ENCODE results near the gene CFAP20. TPM values are rescaled to one million over a fixed set of nuclear protein-coding genes. Genes with fewer than 3 reads are reported as not detected.
"Not testable (repeated sequence)": the region's sequence is repeated elsewhere in the genome, so short reads cannot be mapped to it uniquely, and the experiment has no call there.

The CFAP20 gene
- total RNA-seq, 1 donor from 2014 or later, result 24.9 TPM

DNA sequence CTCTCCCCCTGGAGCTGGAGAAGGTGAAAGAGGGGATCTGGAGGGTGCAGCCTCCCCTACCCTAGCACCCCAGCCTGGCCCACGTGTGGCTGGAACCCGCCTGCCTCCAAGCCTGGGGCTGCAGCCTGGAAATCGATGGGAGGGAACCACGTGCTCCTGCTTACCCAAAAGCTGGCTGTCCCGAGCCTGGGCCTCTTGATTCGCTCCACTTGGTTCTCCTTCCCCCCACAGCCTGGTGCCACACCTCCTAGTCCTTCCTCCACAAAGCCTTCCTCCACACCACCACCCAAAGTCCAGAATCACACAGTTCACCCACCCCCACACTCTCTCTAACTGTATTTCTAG lies 29.3 kb downstream of the CFAP20 start:
- POLR2A ChIA-PET, result no interaction called here
- intact Hi-C loops (cut with micrococcal nuclease), result no loop called here
- TF ChIP-seq, protein P1, sequence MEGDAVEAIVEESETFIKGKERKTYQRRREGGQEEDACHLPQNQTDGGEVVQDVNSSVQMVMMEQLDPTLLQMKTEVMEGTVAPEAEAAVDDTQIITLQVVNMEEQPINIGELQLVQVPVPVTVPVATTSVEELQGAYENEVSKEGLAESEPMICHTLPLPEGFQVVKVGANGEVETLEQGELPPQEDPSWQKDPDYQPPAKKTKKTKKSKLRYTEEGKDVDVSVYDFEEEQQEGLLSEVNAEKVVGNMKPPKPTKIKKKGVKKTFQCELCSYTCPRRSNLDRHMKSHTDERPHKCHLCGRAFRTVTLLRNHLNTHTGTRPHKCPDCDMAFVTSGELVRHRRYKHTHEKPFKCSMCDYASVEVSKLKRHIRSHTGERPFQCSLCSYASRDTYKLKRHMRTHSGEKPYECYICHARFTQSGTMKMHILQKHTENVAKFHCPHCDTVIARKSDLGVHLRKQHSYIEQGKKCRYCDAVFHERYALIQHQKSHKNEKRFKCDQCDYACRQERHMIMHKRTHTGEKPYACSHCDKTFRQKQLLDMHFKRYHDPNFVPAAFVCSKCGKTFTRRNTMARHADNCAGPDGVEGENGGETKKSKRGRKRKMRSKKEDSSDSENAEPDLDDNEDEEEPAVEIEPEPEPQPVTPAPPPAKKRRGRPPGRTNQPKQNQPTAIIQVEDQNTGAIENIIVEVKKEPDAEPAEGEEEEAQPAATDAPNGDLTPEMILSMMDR (IDR thresholded peaks at IDR 0.05), result no peak

DNA sequence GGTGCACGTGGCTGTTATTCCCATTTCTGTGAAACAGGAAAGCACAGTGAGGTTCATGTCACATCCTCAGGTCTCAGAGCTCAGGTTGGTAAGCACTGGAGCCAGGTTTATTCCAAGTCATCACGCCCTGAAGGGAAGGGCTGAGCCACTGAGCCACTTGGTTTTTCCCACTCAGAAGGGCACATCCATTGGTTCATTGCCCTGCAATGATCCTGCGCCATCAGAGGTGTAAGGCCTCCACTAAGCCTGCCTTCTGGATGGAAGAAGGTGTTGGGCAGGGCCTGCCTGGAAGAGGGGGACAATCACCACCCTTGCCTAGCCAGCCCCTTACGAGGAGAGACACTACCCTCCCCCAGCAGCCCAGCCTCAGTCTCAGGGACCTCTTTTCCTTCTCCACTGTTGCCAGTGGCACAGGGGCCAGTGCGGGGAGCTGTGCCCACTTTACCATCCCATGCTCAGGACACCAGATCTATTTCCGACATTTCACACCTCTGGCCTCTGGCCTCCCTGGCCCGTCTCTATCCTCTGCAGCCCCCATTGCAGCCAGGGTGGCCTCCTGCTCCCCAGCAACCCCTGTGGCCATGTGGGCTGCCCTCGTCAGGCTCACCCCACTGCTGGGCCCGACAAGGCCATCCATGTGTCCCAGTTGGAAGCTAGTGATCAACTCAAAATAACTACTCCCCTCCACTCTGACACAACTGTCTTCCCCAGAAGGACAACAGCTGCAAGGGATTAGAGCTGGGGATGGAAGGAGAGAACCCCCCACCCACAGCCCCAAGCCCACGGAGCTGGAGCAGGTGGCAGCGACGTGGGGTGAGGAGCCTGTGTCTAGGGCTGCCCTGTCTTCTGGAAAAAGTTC lies 29.9 kb downstream of the CFAP20 start:
- ChIA-PET POLR2A (no interaction called here), CTCF (no interaction called here)
- Mint-ChIP-seq H3K4me1 (peaks cover 1% of the 10 kb centered on the region), H3K4me3 (no peak overlapping the region), H3K36me3 (ENCODE audit: low read depth) (no peaks in the 10 kb centered on the region), H3K27ac (no peak overlapping the region), H3K27me3 (peaks cover 8% of the 10 kb centered on the region), H3K9me3 (no peaks in the 10 kb centered on the region)
- ATAC-seq (ENCODE audit: low read depth), result no peak
- TF ChIP-seq, protein P1 (IDR thresholded peaks at IDR 0.05), result no peak
- no peak for DNase-seq
- intact Hi-C loops (cut with micrococcal nuclease), result no loop called here

More for the DNA sequence above, 29.3 kb downstream of the CFAP20 start:
- CTCF ChIA-PET, result no interaction called here
- Mint-ChIP-seq H3K9me3 (no peaks in the 10 kb centered on the region), H3K27me3 (peaks cover 8% of the 10 kb centered on the region), H3K4me1 (peaks cover 1% of the 10 kb centered on the region), H3K4me3 (no peak overlapping the region), H3K27ac (no peak overlapping the region), H3K36me3 (ENCODE audit: low read depth) (no peaks in the 10 kb centered on the region)
- DNase-seq (no peak), ATAC-seq (ENCODE audit: low read depth) (no peak)

DNA sequence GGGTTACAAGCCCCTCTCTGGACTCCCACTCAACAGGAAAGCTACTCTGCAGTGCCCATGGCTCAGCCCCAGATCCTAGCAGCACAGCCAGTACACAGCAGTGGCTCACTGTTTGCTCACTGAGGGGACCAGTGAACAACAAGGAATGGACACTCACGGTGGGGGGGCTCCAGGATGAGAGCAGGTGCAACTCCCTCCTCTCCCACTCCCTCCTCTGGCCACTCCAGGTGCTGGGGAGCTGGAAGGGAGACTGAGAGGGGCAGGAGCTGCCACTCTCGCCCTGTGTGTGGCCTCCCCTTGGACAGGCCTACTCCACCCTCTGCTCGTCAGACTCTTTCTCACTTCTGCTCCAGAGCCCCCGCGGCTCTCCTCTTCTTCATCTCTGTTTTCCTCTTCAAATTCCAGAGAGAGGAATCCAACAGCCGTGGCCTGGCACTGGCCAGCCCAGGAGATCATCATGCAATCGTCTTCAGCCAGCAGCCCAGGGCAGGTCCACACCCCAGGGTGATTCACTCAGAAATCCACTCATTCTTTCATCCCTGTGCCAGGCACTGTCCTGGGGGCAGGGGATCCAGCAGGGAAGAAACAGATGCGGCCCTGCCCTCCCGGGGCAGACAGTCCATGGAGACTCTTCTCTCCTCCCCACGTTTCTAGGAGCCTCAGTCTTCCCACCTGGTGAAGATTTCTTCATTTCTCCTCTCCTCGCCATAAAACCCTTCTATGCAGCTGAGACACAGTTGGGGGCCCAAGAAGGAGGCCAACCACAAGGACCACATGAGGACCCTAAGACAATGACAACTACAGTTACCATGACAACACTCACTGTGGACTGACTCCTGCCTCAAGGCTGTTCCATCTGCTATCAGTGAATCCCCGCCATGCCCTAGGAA lies 30.7 kb downstream of the CFAP20 start:
- Mint-ChIP-seq H3K4me1 (peaks cover 1% of the 10 kb centered on the region), H3K27ac (no peak overlapping the region), H3K27me3 (peaks cover 8% of the 10 kb centered on the region), H3K36me3 (ENCODE audit: low read depth) (no peaks in the 10 kb centered on the region), H3K9me3 (no peaks in the 10 kb centered on the region), H3K4me3 (no peak overlapping the region)
- ATAC-seq (ENCODE audit: low read depth), result no peak
- TF ChIP-seq, protein P1 (IDR thresholded peaks at IDR 0.05), result no peak
- no peak for DNase-seq
- CTCF ChIA-PET, result interaction anchor here (1.0 kb wide), 1 partner anchor 16 kb away, joined by 3 read pairs; no protein-coding TSS in a partner anchor
- intact Hi-C loops (cut with micrococcal nuclease), result no loop called here
- POLR2A ChIA-PET, result no interaction called here

DNA sequence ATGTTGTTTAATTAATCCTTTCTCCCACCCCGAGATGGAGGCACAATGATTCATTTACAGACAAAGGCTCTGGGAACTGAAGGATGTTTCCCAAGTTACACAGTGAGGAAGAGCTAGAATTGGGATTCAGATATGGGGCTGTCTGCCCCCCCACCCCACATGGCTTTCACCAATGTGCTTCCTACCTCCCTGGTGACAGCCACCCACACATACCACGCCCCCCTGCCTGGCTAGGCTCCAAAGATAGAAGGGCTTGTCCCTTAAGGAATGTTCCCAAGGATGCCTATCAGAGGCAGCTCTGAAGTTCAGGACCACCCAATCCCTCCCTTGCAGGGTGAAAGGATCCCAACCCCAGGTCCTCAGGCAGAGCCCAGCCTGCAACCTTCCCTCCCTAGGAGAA lies 32.9 kb downstream of the CFAP20 start:
- no peaks in the 10 kb centered on the region for H3K9me3 Mint-ChIP-seq
- POLR2A ChIA-PET, result no interaction called here
- no peaks in the 10 kb centered on the region for H3K36me3 Mint-ChIP-seq (ENCODE audit: low read depth)
- DNase-seq (no peak), ATAC-seq (ENCODE audit: low read depth) (no peak)
- TF ChIP-seq, protein P1 (IDR thresholded peaks at IDR 0.05), result no peak
- H3K27me3 Mint-ChIP-seq, result peaks cover 8% of the 10 kb centered on the region
- peaks cover 1% of the 10 kb centered on the region for H3K4me1 Mint-ChIP-seq
- intact Hi-C loops (cut with micrococcal nuclease), result no loop called here
- CTCF ChIA-PET, result interaction anchor here (1.5 kb wide), 1 partner anchor 13 kb away, joined by 4 read pairs; no protein-coding TSS in a partner anchor
- no peak overlapping the region for H3K27ac Mint-ChIP-seq
- no peak overlapping the region for H3K4me3 Mint-ChIP-seq

DNA sequence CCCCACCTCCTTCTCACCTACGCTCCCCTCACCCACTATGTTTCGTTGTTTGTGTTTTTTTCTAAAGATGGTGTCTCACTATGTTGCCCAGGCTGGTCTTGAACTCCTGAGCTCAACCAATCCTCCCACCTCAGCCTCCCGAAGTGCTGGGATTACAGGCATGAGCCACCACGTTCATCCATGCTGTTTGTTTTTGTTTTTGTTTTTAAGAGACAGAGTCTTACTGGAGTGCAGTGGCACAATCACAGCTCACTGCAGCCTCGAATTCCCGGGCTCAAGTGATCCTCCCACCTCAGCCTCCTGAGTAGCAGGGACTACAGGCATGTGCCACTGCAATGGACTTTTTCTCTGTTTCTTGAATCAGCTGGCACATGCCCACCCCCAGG lies 33.6 kb downstream of the CFAP20 start:
- POLR2A ChIA-PET; intact Hi-C loops (cut with micrococcal nuclease); H3K36me3 Mint-ChIP-seq (ENCODE audit: low read depth); DNase-seq; H3K4me1 Mint-ChIP-seq; H3K27me3 Mint-ChIP-seq; ATAC-seq (ENCODE audit: low read depth); H3K4me3 Mint-ChIP-seq; H3K9me3 Mint-ChIP-seq; H3K27ac Mint-ChIP-seq: not testable (repeated sequence)
- CTCF ChIA-PET, result interaction anchor here (1.5 kb wide), 1 partner anchor 14 kb away, joined by 4 read pairs; no protein-coding TSS in a partner anchor
